PC-3 (cell line): ENCODE measurements around the gene STRBP. TPM values are rescaled to one million over a fixed set of nuclear protein-coding genes. Genes with fewer than 3 reads are reported as not detected.

Experiments
- ATAC-seq: fragments of 200-7000 bp; cut with Tn5 transposase; 2 replicates; pipeline ENCODE4 v1.9.1; 2020; ENCODE audit warnings: mild to moderate bottlenecking, moderate library complexity
- BruUV-seq: library from RNA; stranded (reverse); fragments of 400-500 nt; replicated peaks from 2 replicates; lab custom pipeline; 2021; lab: Mats Ljungman, UMichigan
- CTCF ChIA-PET: fragments of 300-600 bp; sonication (Branson Sonifier 250); formaldehyde crosslinking; loops from one replicate; lab custom pipeline; 2022; ENCODE audit warnings: antibody characterized with exemption; lab: Charles Lee
- POLR2A ChIA-PET: fragments of 300-600 bp; sonication (Branson Sonifier 250); formaldehyde crosslinking; loops from one replicate; lab custom pipeline; 2022; ENCODE audit warnings: antibody characterized with exemption; ENCODE audit not compliant: unreplicated experiment; lab: Charles Lee
- DNase-seq: peaks from one replicate; pipeline ENCODE4 v3.0.0-alpha.2; 2015
- H2AFZ ChIP-seq: fragments of 300-600 bp; sonication (generic); 2 replicates; pipeline ENCODE4 v1.6.0; 2016; ENCODE audit warnings: antibody characterized with exemption, low read length
- H3F3A ChIP-seq: fragments of 300-600 bp; sonication (generic); one replicate; pipeline ENCODE4 v1.6.0; 2017; ENCODE audit warnings: antibody characterized with exemption, low read length, control low read depth, mild to moderate bottlenecking; ENCODE audit not compliant: unreplicated experiment
- H3K27ac ChIP-seq: fragments of 300-600 bp; sonication (generic); 2 replicates; pipeline ENCODE4 v1.5.1; 2016; ENCODE audit warnings: mild to moderate bottlenecking, low read length
- H3K27me3 ChIP-seq: fragments of 300-600 bp; sonication (generic); 2 replicates; pipeline ENCODE4 v1.6.1; 2016; ENCODE audit warnings: low read length, mixed read lengths
- H3K36me3 ChIP-seq: fragments of 300-600 bp; sonication (generic); 2 replicates; pipeline ENCODE4 v1.6.1; 2016; ENCODE audit warnings: low read depth, mixed run types, low read length, mixed read lengths
- H3K4me1 ChIP-seq: fragments of 300-600 bp; sonication (generic); 2 replicates; pipeline ENCODE4 v1.5.1; 2016; ENCODE audit warnings: low read length; ENCODE audit not compliant: insufficient read depth
- H3K4me2 ChIP-seq: fragments of 300-600 bp; sonication (generic); 2 replicates; pipeline ENCODE4 v1.6.0; 2016; ENCODE audit warnings: low read length
- H3K4me3 ChIP-seq: fragments of 300-600 bp; sonication (generic); 2 replicates; pipeline ENCODE4 v1.5.1; 2016; ENCODE audit warnings: mild to moderate bottlenecking, low read length, mixed read lengths
- H3K79me2 ChIP-seq: fragments of 300-600 bp; sonication (generic); 2 replicates; pipeline ENCODE4 v1.6.1; 2017; ENCODE audit warnings: low read length, mixed read lengths
- H3K9ac ChIP-seq: fragments of 300-600 bp; sonication (generic); 2 replicates; pipeline ENCODE4 v1.6.0; 2016; ENCODE audit warnings: mild to moderate bottlenecking, low read length
- H3K9me2 ChIP-seq: fragments of 300-600 bp; sonication (generic); replicated peaks from 2 replicates; pipeline ENCODE4 v1.6.1; 2016; ENCODE audit warnings: mixed run types, low read length, mixed read lengths
- H3K9me3 ChIP-seq: fragments of 300-600 bp; sonication (generic); 2 replicates; pipeline ENCODE4 v1.6.1; 2016; ENCODE audit warnings: low read length, mixed read lengths
- H4K20me1 ChIP-seq: fragments of 300-600 bp; sonication (generic); 2 replicates; pipeline ENCODE4 v1.6.1; 2016; ENCODE audit warnings: low read length, mixed read lengths
- CTCF ChIP-seq: fragments of 300-600 bp; sonication (generic); conservative IDR thresholded peaks from 2 replicates; pipeline ENCODE4 v1.5.1; 2017; ENCODE audit warnings: antibody characterized with exemption, low read depth, mild to moderate bottlenecking, low read length
- EZH2 ChIP-seq: fragments of 300-600 bp; sonication (generic); IDR thresholded peaks from one replicate; pipeline ENCODE4 v1.6.1; 2017; ENCODE audit warnings: antibody characterized with exemption, mild to moderate bottlenecking, low read length; ENCODE audit not compliant: unreplicated experiment
- EZH2phosphoT487 ChIP-seq: fragments of 300-600 bp; sonication (generic); IDR thresholded peaks from 2 replicates; pipeline ENCODE4 v1.6.1; 2018; ENCODE audit warnings: mild to moderate bottlenecking, antibody characterized with exemption, low read length, borderline replicate concordance
- intact Hi-C: fragments of 100-400 bp; cut with micrococcal nuclease; formaldehyde crosslinking; loops from 2 replicates; pipeline ENCODE4 v1.9.0; 2023
- total RNA-seq: library from RNA; depleted of rRNA; stranded (reverse); fragments of >200 nt; gene quantifications from 2 replicates; pipeline ENCODE4 v1.2.3, GENCODE V29; 2014

The STRBP gene
- total RNA-seq, 1 experiment from 2014 or later, result 19.2 TPM

DNA sequence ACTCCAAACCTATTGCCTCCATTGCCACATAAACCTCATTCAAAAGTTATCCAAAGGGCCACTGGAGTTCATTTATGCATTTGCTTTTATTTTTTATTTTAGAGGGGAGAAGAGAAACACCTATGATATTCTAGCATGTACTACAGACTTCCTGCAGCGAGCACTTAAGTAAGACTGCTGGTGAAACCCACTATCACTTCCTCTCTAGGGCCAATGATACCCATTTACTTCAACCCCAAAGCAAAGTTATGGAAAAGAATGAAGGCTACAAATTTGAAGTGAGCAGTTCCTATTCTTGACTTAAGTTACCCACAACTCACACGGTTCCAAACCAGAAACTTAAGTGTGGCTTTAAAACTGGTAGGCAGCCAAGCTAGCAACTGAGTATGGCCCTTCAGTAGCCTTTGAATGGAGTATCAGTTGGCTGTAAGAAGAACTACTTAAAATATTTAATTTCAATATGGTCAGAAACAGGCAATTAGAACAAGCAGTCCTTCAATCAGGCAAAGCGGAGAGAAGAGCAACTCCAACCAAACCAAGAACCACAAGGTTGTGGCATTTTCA is 140.8 kb downstream of the STRBP start:
- Histone ChIP-seq H3K9ac (no peak overlapping the region), H3K4me2 (no peak overlapping the region), H3K27ac (no peak overlapping the region), H3K9me2 (no peaks in the 10 kb centered on the region), H3K79me2 (no peaks in the 10 kb centered on the region), H3K36me3 (no peaks in the 10 kb centered on the region), H2AFZ (no peak overlapping the region), H3F3A (no peaks in the 10 kb centered on the region), H3K9me3 (no peaks in the 10 kb centered on the region), H3K4me3 (no peak overlapping the region), H3K27me3 (no peaks in the 10 kb centered on the region), H3K4me1 (no peaks in the 10 kb centered on the region), H4K20me1 (no peaks in the 10 kb centered on the region)
- TF ChIP-seq CTCF (no peak), EZH2 (no peak), EZH2phosphoT487 (no peak)
- CTCF ChIA-PET, result no interaction called here
- ATAC-seq (no peak), DNase-seq (no peak)
- POLR2A ChIA-PET, result no interaction called here
- BruUV-seq, result no TSS peak
- intact Hi-C loops, result loop anchor here (10.0 kb wide), 1 partner anchor 97 kb away; no protein-coding TSS in a partner anchor

DNA sequence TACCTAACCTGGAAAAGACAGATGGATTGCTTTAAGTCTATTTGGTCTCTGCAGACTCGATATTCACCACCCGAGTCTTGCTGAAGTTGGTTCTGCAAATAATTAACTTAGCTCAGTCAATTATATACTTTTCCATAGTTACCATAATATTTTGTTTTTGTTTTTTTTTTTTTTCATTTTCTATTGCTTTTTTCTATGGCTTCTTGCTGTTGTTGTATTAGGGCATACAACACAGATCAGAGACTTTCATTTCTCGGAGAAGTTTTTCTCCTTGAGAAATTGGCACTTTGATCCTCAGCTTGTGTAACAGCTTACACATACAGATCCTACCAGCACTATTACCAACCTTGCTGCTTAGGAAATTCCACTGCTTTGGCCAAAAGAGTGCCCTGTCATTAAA is 146.9 kb downstream of the STRBP start:
- POLR2A ChIA-PET, result no interaction called here
- ATAC-seq (no peak), DNase-seq (no peak)
- Histone ChIP-seq H3K27ac (no peak overlapping the region), H3K36me3 (no peaks in the 10 kb centered on the region), H4K20me1 (no peaks in the 10 kb centered on the region), H3K4me3 (no peak overlapping the region), H3K9me2 (no peaks in the 10 kb centered on the region), H3F3A (no peaks in the 10 kb centered on the region), H3K27me3 (no peaks in the 10 kb centered on the region), H2AFZ (no peak overlapping the region), H3K4me1 (no peaks in the 10 kb centered on the region), H3K9ac (no peak overlapping the region), H3K79me2 (no peaks in the 10 kb centered on the region), H3K4me2 (no peak overlapping the region), H3K9me3 (no peaks in the 10 kb centered on the region)
- CTCF ChIA-PET, result interaction anchor here (0.7 kb wide), 1 partner anchor 302 kb away, joined by 3 read pairs; no protein-coding TSS in a partner anchor
- no TSS peak for BruUV-seq
- intact Hi-C loops, result loop anchor here (10.0 kb wide), 1 partner anchor 103 kb away; no protein-coding TSS in a partner anchor
- TF ChIP-seq CTCF (no peak), EZH2 (no peak), EZH2phosphoT487 (no peak)

- ChIA-PET CTCF (interaction anchor here (0.7 kb wide), 1 partner anchor 301 kb away, joined by 3 read pairs; no protein-coding TSS in a partner anchor), POLR2A (no interaction called here)
Measured at GRCh38 chr9:123120953-123121352, 147.4 kb downstream of the STRBP start.

More at GRCh38 chr9:123120953-123121352, 147.4 kb downstream of the STRBP start:
- H3K4me2 ChIP-seq, result no peak overlapping the region
- no peaks in the 10 kb centered on the region for H3K27me3 ChIP-seq
- H3K79me2 ChIP-seq, result no peaks in the 10 kb centered on the region
- H2AFZ ChIP-seq, result no peak overlapping the region
- H3K27ac ChIP-seq, result no peak overlapping the region
- no peaks in the 10 kb centered on the region for H3F3A ChIP-seq
- no peaks in the 10 kb centered on the region for H3K9me3 ChIP-seq
- no peak overlapping the region for H3K9ac ChIP-seq
- intact Hi-C loops, result loop anchor here (10.0 kb wide), 1 partner anchor 104 kb away; no protein-coding TSS in a partner anchor
- H3K4me1 ChIP-seq, result no peaks in the 10 kb centered on the region
- DNase-seq (no peak), ATAC-seq (peak; percentile 79)
- TF ChIP-seq EZH2 (no peak), CTCF (no peak), EZH2phosphoT487 (no peak)
- no peaks in the 10 kb centered on the region for H4K20me1 ChIP-seq
- BruUV-seq, result no TSS peak
- no peaks in the 10 kb centered on the region for H3K9me2 ChIP-seq
- H3K36me3 ChIP-seq, result no peaks in the 10 kb centered on the region
- H3K4me3 ChIP-seq, result no peak overlapping the region
